Measurements from ENCODE around the gene S100PBP.
A peak's percentile ranks its signal among the peaks of the same experiment; 100 is the strongest.

The S100PBP gene

GRCh38 chr1:32886828-32887414 is 69.5 kb downstream of the S100PBP start:
- no peak for DNase-seq

GRCh38 chr1:32887623-32888022 is 70.2 kb downstream of the S100PBP start:
- peak in 1 of 51 donors; percentile 34 for DNase-seq

- no peak for DNase-seq
These were observed 70.7 kb downstream of the S100PBP start for GRCh38 chr1:32888134-32888533.

GRCh38 chr1:32888677-32889420 is 71.4 kb downstream of the S100PBP start:
- no peak for DNase-seq

DNA sequence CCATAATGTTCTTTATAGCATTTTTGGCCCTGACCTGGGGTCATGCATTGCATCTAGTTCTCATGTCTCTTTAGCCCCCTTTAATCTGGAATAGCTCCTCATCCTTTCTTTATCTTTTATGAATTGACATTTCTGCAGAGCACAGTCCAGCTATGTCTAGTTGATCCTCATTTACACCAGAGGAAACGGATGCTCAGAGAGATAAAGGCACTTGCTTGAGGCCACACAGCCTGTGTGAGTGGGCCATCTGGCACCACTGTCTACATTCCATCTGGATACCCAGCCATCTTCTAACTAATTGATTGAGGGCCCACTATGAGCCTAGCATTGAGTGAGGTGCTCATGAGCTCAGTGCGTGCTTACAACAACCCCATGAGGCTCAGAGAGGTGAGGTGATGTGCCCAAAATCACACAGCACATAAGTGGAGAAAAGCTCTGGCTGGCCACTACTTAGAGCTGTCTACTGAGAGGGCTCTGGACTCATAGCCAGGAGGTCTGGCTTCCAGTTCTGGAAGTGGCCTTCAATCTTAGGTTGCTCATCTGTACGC is 72.4 kb downstream of the S100PBP start:
- no peak for DNase-seq

- no peak for DNase-seq
These were observed 73.2 kb downstream of the S100PBP start for GRCh38 chr1:32890516-32891240.

DNA sequence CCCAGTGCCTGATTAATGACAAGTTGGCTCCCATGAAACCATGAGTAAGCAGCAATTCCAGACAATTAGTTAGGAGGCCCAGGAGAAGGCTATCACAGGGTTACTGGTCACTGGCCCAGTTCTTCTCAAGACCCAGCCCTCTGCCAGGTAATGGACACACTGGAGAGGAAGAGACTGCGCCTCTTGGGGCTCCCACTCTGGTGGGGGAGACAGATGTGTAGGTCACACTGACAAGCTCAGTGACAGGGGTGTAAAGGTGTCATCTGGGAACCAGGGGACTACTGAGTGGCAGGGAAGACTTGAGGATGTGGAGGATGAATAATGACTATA is 73.8 kb downstream of the S100PBP start:
- DNase-seq = no peak

- no peak for DNase-seq
These were observed 74.2 kb downstream of the S100PBP start for GRCh38 chr1:32891630-32892029.

GRCh38 chr1:32892368-32893197 is 75.1 kb downstream of the S100PBP start:
- DNase-seq = peak in 39 of 51 donors; percentile 28 to 85 (median 66)

GRCh38 chr1:32893198-32894018 is 76.0 kb downstream of the S100PBP start:
- DNase-seq = peak in 30 of 51 donors; percentile 14 to 70 (median 46)

- no peak for DNase-seq
These were observed 76.7 kb downstream of the S100PBP start for GRCh38 chr1:32894019-32894600.

DNA sequence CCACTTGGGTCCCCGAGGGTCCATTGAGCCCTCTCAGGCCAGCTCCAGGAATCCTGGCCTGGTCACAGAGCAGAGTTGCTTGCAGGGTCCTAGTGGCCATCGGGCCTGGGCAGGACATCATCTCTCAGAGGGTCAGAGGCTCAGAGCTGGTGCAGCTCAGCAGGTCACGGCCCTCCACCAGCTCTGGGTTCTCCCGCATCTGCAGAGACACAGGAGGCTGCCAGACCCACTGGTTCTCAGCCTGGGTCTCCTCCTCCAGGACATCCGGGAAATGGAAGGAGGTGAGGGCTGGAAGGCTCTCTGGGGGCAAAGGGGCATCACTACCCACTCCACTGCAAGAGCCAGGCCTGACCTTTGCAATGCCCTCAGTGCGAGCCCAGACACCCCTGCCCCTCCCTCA is 77.2 kb downstream of the S100PBP start:
- no peak for DNase-seq

- DNase-seq = no peak
These were observed 78.1 kb downstream of the S100PBP start for GRCh38 chr1:32895325-32896215.

GRCh38 chr1:32896451-32896850 is 79.0 kb downstream of the S100PBP start:
- DNase-seq = no peak

DNA sequence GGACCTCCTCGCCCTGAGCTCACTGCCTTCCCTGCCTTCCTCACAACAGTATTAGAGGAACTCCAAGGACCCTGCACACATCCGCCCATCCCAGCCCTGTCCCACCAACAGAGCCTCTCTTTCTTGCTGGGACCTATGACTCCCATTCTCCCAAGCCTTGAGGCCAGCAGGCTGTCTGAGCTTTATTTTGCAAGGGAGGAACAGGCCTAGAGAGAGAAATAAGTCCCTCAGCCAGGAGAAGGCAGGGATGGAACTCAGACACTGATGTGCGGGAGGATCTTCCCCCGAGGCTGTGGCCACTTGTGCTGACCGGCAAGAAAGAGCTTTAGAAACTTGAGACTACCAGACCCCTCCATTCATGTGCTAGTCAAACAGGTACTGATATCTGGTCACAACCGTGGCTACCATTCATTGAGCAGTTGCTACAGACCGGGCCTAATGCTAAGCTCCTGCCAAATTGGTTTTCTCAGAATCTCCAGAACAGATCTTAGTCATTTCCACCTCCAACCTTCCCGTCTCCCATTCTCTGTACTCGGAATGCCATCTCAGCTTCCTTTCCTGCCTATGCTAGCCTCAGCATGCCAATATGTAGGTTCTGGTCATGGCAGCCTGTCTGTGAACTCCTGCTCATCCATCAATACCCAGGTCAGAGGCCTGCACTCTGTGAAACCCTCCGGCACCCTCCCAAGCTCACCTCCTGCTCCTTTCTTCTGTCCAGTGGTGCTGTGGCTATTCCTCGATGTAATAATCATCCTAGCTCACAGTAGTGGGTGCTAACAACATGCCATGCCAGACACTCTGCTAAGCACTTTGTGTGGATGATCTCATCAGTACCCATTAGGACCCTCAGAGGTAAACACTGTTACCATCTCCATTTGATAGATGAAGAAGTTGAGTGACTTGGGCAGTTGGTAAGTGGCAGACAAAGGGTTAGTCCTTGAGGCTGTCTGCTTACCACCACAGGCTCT is 79.9 kb downstream of the S100PBP start:
- no peak for DNase-seq

DNA sequence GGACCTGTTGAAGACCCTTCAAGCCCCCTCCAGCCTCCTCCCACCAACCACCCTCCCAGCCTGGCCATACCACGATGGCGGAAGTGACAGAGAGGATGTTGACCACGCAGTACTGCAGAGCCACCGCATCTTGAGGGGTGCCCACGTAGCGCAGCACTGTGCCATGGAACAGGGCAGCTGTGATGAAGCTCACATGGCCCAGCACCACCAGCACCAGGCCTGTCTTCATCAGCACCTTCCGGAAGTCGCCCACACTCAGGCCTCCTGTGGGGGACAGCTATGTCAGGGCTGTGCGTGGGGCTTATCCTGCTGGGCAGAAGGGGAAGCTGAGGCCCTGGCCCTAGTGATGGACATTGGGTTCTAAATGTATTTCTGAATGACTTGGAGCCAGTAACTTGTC is 80.6 kb downstream of the S100PBP start:
- no peak for DNase-seq

- no peak for DNase-seq
These were observed 81.5 kb downstream of the S100PBP start for GRCh38 chr1:32898958-32899357.
